ENCODE results near the gene LIN28B.
"Not testable (repeated sequence)": the region's sequence is repeated elsewhere in the genome, so short reads cannot be mapped to it uniquely, and the experiment has no call there.

The LIN28B gene

DNA sequence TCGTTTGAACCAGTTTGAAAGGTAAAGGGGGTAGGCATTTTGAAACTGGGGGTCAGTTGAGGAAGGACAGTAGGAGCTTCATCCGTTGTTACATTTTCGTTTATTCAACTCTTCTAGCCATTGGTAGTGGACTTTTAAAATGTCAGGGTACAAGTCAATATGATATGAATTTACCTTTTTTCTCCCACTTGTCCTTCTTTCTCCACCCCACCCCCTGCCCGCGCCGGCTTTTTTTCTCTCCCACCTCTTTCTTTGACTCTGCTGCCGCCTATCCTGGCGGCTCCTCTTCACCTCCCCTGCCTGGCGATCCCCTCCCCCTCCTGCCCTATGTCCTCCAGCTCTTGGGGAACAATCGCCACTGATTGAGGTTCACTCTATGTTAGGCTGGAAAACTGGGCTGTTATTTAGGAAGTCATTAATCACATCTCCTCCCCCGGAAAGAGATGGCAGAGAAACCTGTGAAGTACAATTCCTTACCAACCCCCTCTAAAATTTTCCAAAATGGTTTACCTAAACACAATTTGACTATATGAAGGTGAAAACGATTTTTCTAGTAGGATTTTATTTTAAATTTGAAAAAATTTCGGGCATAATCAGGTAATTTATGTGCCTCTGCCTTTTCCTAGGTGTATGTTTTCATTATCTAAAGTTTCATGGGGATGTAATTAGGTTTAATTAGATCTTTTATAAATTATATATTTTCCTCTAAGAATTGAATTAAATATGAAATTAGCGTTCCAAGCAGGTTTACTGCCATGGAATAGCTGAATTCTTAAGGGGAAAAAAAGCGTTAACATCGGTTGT, 778 bp upstream of the LIN28B start:
- no peak for DNase-seq (ENCODE audit: low read depth in 2 of 2)

DNA sequence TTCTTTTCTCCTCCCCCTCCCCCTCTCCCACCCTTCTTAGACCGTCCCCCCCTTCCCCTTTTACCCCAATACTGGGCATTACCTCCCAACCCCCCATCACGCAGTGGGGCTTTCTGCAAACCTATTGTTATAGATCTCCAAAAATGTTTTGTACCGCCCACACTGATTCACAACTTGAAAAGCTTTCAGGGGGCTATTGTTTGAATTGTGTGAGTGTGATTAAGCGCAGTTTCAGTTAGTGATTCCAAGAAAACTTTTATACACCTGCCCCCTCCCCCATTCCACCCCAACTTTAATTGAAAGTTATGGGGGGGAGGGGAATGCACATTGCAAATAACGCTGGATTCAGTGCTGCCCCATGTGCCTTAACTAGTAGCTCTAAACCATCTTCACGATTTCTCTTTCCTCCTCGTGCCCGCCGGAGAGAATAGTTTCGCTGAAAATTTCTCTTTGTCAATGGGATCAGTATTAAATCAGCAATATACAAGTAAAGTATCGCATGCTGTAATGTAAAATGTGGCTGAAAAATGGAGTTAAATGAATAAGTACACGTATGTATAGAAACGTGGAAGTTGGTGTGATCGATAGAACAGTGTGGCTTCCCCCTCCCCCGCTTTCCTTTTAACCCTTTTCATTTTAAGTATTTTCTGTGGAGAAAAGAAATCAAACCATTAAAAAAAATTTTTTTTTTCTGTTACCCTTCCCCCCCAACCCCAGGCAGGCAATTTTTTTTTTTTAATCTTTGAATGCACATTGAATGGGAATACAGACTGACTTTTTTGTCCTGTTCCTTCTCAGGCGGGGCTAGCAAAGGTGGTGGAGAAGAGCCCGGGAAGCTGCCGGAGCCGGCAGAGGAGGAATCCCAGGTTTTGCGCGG, 632 bp downstream of the LIN28B start:
- DNase-seq (ENCODE audit: low read depth in 2 of 2): no peak

DNA sequence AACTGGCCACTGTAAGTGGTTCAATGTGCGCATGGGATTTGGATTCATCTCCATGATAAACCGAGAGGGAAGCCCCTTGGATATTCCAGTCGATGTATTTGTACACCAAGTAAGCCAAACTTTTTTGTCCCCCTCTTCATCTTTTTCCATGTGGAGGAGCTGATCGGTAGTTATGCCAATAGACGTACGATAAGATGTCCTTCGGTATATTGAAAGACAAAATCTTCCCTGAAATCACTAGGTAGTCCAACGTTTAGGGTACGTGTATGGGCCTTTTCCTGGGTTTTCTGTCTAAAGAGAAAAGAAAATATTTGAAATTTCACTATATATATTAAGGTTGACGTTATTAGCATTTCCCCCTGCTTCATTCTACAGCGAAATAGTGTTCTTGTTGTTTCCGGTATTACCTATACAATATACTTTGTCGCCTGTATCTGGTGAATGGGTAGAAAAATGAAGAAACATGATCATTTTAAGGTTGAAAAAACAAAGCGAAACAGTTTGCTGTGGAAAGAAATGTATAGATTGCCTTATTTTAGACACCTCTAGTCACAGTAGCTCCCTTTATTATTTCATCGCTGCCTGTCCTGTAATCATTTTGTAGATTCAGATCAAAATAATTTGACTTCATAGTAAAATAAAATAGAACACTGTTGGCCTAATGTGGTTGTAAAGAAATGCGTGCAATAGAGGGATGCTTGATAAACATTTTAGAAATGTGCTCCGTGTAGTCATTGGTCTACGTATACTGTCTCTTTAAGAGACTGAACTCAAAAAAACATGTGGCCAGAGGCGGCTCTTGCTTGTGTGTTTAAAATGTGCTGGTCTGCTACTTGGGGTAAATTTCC, 1.5 kb downstream of the LIN28B start:
- no peak for DNase-seq (ENCODE audit: low read depth in 2 of 2)

DNA sequence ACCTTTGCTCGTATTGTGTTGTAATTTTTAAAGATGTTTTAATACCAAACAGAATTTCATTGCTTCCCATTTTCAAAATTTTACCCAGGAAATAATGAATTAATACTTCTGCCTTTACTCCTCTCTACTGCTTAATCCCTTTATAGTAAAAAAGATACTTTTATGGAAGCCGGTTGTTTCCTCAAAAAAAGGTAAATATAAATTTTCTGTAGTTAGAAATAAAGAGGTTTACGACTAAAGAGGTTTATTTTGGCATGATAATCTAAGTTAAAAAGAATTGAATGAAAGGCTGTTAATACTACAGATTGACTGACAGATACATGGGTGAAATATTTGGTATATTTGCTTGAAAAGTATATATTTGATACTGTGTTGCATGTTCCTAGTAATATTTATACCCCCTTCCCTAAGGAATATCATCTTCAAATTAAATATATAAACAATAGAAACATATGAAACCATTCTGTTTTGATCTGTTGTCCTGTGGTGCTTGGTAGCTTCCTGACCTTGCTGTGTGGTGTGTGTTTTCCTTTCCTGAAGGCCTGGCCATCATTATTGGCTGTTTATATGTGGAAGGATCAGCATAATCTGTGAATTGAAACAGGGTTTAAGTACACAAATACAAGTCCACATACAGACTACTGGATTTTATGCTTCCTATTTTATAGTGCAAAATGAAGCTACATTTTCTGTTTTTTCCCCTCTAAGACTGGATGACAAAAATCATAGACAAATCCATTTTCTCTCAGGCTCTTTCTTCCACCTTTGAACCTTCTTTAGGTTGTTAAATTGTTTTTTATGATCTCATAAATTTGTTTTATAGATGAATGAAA, 2.3 kb downstream of the LIN28B start:
- no peak for DNase-seq (ENCODE audit: low read depth in 2 of 2)

DNA sequence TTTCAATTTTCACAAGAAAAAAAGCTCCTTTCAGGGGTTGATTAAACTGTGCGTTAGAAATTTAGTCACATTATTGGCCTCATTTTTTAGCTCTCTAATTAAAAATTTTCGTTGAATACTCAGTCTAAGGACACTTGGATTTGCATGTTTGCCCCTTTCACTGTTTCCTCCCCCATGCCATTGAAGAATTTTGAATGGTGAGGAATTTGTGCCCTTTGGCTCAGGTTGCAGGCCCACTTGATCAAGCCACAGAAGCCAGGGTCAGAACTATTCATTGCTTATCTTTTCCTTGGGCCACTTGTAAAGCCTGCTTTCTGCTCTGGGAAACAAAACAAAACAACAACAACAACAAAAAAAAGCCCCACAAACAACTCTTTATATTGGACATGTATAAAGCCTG, 12.2 kb downstream of the LIN28B start:
- DNase-seq (ENCODE audit: low read depth in 2 of 2): no peak

DNA sequence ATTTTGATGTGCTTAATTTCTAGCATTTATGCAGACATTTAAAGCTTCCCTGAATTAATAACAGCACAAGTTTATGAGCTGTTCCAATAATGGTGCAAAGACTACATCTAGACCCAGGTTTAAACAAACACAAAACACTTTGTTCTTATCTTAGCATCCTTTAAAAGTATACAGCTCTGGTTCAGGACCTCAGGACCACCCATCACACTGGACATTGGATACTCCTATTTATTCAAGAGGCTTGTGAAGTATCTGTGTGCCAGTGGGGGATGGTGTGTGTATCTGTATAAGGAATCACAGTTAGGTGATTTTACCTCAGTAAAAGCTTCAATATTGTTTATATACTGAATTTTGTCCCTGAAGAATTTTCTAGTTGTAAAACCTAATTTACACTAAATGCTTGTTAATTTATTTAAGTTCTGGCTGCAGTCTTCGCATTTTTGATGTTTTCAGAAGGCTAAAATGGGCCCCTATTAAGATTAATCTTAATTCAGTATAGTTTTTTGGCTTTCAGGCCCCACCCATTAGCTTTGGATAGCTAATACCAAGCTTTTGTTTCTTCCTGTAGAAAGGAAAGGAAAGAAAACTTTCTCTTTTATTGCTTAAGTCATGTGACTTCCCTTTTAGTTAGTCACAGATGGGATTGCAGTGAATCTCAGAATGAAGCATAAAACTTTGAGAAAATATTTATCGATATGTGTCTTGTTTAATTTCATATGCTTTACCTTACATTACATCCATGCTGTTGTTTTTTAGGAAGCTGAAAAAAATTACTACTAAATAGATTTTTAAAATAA, 13.1 kb downstream of the LIN28B start:
- DNase-seq (ENCODE audit: low read depth in 2 of 2): no peak

DNA sequence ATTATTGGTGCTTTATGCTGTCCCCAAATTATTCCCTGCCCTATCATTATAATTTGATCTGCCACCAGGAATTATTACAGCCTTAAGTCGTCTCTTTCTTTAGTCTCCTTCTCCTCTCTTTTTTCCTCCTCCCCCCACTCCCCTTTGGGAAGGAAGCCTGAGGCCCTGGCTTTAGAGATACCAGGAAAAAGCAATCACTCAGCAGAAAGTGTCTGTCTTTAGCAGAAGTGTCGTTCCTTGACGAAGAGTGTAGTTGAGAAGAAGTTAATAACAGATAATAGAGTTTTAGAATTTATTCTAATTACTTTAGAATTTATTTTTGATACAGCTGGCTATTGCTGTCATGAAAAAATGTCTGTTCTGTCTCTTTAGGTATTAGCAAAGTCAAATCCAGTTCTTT, 16.5 kb downstream of the LIN28B start:
- no peak for DNase-seq (ENCODE audit: low read depth in 2 of 2)

DNA sequence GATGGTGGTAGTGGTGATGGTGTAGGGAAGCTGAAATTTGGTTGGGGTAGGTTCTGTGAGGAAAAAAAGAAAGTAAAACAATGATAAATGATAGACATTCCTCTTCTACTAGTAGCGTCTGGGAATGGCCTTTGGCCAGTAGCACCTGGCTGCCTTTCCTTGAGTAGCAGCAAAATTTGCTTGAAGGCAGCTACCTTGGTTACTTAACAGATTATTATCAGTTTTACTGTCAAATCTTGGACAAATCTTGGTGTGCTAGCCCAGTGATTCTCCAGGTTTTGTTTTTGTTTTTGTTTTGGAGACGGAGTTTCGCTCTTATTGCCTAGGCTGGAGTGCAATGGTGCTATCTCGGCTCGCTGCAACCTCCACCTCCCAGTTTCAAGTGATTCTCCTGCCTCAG, 26.4 kb downstream of the LIN28B start:
- no peak for DNase-seq (ENCODE audit: low read depth in 2 of 2)

DNA sequence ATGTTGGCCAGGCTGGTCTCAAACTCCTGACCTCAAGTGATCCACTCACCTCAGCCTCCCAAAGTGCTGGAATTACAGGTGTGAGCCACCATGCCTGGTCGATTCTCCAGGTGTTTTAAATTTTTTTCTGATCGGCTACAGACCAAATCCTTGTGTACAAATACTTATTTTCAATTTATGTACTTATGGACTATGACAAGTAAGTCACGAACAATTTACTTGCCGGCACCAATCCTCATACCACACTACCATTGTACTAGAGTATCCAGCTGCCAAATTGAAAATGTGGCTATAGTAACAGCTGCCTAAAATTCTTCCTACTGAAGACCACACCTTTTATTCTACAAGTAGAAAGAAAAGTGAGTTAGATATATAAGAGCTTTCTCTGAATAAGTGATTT, 26.9 kb downstream of the LIN28B start:
- no peak for DNase-seq (ENCODE audit: low read depth in 2 of 2)

DNA sequence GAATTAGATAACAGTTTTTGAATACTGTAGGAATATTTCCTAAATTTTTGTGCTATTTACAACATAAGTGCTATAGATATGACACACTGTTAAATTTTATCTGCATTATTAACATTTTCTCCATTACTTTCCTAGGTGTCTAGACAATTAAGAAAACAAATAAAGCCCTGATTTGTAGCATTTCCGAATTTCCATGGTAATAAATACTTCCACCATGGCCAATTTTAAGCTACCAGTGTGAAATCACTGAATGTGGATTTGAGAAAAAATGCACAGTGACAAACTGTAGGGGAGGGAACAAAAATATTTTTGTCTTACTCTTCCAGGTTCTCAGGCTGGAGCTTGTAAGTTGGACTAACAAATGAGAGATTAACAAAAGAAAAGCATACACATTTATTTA, 27.9 kb downstream of the LIN28B start:
- no peak for DNase-seq (ENCODE audit: low read depth in 2 of 2)

DNA sequence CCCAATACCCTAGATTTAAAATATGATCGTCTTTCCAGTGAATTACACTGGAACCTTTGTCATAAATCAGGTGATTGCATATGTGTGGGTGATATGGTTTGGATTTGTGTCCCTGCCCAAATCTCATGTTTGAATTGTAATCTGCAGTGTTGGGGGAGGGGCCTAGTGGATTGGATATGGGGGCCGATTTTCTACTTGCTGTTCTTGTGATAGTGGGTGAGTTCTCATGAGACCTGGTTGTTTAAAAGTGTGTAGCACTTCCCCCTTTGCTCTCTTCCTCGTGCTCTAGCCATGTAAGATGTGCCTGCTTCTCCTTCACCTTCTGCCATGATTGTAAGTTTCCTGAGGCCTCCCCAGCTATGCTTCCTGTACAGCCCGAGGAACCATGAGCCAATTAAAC, 29.0 kb downstream of the LIN28B start:
- not testable (repeated sequence) for DNase-seq (ENCODE audit: low read depth in 2 of 2)

DNA sequence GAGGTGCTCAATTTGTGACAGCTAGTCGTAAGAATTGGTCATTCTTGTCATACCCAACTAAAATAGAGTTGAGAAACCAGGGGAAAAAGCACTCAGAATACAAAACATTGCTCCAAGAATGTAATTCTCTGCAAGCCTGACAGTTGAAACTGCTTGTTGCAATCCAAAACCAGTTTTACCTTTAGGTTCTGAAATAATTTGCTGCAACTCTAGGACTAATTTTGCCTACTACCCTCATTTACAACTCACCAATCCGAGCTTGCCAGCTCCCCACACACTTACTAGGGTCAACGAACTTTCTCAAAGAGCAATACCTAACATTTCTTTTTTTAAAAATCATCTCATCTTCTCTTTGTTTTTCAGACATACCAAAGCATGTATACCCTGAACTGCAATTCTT, 29.7 kb downstream of the LIN28B start:
- no peak for DNase-seq (ENCODE audit: low read depth in 2 of 2)

DNA sequence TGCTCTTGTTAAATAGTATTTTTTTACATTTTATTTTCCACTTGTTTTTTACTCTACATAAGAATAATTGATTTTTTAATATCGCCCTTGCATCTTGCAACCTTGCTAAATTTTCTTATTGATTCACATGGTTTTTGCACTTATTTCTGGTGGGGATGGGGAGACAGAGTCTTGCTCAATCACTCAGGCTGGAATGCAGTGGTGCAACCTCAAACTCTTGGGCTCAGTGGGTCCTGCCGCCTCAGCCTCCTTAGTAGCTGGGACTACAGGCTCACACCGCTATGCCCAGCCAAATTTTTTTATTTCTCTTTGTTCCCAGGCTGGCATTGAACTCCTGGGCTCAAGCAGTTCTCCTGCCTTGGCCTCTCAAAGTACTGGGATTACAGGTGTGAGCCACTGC, 30.3 kb downstream of the LIN28B start:
- DNase-seq (ENCODE audit: low read depth in 2 of 2): no peak

DNA sequence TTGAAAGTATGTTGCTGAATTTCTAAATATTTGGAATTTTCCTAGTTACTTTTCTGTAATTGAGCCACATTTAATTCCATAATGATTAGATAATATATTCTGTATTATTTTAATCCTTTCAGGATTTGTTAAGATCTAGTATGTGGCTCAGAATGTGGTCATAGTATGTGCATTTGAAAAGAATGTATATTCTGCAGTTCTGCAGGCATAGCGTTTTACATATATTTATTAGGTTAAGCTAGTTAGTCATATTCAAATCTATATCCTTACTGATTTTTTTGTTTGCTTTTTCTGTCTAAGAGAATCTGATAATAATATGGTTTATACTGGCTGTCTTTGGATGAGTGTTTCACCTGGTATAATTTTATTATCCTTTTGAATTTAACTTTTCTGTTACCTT, 33.2 kb downstream of the LIN28B start:
- DNase-seq (ENCODE audit: low read depth in 2 of 2): no peak

DNA sequence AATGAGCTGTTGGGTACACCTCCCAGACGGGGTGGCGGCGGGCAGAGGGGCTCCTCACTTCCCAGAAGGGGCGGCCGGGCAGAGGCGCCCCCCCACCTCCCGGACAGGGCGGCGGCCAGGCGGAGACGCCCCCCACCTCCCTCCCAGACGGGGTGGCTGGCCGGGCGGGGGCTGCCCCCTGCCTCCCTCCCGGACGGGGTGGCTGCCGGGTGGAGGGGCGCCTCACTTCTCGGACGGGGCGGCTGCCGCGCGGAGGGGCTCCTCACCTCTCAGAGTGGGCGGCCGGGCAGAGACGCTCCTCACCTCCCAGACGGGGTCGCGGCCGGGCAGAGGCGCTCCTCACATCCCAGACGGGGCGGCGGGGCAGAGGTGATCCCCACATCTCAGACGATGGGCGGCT, 34.2 kb downstream of the LIN28B start:
- DNase-seq (ENCODE audit: low read depth in 2 of 2): not testable (repeated sequence)

DNA sequence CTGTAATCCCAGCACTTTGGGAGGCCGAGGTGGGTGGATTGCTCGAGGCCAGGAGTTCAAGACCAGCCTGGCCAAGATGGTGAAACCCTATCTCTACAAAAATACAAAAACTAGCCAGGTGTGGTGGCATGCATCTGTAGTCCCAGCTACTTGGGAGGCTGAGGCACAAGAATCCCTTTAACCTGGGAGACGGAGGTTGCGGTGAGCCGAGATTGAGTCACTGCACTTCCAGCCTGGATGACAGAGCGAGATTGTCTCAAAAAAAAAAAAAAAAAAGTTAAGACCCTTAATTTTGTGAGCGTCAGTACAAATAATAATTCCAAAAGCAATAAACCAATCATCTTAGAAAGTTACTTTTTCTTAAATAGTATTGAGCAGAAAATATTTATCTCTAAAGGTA, 36.7 kb downstream of the LIN28B start:
- not testable (repeated sequence) for DNase-seq (ENCODE audit: low read depth in 2 of 2)

DNA sequence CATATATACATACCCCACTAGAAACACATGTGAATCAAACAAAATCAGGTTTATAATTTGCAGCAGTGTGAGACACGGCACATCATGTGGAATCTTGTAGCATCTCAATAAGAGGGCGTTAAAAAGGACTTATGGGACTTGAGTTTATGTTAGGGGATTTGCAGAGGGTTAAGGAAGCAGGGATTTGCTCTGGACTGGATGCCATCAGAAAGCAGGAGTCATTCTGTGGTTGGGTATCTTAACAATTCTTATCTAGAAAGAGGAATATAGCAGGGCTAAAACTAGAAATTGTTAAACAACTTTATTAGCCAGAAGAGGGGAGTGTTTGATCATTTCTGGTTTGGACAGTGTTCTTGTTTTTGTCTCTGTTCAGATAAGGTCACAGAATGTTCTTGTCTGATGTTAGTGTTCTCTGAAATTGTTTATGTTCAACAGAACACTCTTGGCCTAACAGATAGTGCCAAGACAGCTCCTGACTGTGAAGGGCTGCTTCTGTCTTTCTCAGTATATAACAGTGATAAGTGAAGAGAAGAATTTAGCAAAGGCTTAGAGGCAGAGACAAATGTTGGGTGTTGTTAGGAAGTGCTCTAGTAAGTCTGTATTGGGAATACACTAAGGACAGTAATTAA, 39.2 kb downstream of the LIN28B start:
- no peak for DNase-seq (ENCODE audit: low read depth in 2 of 2)

DNA sequence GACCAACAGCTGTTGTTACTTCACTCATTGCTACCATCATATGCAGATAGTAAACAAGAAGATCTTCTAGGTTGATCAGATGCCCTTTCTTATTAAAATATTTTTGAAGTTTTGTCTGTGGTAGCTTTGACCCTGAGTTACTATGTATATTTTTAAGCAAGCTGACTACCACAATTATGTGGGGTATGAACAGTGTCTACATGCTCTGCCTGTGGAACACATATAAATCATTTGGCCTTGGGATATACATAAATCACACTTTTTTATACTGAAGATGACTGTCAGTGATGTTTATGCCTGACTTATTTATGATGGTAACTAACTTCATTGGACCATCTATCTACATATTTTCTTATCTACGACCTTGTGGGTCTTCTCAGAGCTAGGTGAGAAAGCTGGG, 44.2 kb downstream of the LIN28B start:
- no peak for DNase-seq (ENCODE audit: low read depth in 2 of 2)

DNA sequence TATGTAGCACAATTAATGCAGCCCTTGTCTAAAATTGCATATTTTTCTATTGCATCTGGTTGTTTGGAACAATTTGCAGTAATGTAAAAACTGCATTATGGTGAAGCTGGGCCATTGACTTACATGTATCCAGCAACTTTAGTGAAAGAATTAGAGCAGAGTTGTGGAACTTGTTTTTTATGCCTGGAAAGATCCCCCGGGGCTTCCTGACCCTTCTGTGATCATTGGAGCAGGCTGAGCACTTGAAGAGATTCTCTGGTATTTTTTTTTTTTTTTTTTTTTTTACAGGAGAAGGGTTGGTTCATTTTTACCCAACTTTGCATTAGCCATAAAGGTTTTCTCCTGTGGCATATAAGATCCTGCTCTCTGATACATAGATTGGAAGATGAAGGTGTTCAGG, 45.0 kb downstream of the LIN28B start:
- DNase-seq (ENCODE audit: low read depth in 2 of 2): no peak

DNA sequence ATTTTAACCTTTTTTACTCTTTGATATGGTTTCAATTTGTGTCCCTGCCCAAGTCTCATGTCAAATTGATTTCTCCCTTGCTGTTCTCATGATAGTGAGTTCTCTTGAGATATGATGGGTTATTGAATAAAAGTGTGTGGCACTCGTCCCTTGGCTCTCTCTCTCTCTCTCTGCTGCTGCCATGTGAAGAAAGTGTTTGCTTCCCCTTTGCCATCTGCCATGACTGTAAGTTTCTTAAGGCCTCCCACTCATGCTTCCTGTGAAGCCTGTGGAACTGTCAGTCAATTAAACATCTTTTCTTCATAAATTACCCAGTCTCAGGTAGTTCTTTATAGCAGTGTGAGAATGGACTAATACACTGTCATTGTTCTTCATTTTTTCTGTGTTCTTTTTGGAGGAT, 48.5 kb downstream of the LIN28B start:
- DNase-seq (ENCODE audit: low read depth in 2 of 2): no peak
